HG03025 (cell line): Measurements from ENCODE around the gene PSMC6.

Experiments
- ATAC-seq: cut with Tn5 transposase; IDR thresholded peaks from one replicate; pipeline ENCODE4 v1.9.1; 2021; ENCODE audit warnings: mild to moderate bottlenecking, moderate library complexity; ENCODE audit not compliant: unreplicated experiment, low FRiP score

PSMC6 gene

DNA sequence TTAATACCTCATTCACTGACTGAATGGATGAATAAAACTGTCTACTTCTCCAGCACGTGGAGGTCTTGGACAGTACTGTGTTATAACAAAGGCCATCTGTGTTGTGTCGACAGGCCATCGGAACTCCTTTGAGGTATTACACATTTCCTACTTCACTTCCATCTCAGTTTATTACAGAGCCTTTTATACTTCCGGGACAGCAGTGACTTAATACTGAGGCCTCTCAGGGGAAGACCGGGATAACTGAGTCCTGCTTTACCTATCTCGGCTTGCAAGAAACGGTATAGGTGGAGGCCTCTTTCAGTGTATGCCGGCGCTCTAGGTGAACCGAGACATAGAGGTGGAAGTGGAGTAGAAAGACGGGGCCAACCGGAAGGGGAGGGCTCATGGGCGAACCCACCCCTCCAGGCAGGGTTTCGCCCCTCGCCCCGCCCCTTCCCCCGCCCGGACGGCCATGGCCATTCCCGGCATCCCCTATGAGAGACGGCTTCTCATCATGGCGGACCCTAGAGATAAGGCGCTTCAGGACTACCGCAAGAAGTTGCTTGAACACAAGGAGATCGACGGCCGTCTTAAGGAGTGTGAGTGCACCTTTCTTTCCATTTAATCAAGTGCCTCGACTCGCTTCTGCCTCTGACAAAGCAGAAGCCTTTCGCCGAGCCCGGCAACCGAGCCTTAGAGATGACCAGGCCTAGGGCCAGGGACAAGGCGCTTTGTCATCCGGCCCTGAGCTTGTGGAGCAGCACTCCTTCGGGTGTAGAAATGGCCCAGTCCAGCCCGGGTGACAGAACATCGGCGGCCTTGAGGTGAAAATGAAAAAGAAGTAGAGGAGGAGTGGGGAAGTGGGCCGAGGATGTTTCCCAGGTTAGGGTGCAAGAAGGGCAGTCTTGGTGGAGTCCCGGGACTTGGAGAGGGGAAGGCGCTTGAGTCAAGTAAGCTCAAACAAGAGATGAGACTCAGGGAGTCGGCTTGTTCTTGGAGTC is at the start of gene PSMC6:
Gene PSMC6, plus strand, starts transcription at position 477 of the 983 bp plus-strand sequence. Its CDS starts 20 bp downstream, at position 497.
- peak; percentile 96 for ATAC-seq

DNA sequence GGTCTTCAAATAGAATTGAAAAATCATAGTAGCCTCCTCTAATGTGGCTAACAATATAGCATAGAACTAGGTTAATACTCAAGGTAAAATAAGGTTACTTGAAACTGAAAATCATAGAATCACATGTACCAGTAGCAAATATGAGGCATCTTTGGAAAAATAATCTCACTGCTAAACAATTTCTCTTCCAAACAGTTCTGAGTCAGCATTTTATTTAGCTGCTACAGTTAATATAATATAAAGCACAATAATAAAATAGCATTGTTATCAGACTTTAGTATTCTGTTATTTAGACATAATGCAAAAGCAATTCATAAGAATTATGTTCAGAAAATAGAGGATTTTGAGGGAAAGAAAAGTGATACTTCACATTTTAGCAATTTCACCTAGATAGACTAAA is 46.7 kb upstream of the PSMC6 start:
- no peak for ATAC-seq

DNA sequence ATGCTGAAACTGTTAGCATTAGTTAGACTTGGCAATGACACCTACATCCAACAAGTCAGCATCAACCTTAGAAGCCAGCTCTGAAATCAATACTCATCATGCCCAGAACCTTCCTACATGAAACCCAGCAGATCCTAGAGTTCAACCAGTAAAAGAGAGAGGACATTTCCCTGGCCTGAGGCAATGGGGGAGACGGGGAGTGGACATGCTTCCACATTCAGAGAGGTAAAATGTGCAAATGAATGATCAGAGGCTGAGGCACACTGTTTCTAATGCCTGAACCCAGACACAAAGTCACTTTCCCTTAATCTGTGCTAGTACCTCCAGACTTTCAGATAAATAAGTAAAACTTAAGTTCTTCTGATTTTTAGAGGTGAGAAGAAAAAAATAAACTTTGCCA is 46.2 kb upstream of the PSMC6 start:
- no peak for ATAC-seq

DNA sequence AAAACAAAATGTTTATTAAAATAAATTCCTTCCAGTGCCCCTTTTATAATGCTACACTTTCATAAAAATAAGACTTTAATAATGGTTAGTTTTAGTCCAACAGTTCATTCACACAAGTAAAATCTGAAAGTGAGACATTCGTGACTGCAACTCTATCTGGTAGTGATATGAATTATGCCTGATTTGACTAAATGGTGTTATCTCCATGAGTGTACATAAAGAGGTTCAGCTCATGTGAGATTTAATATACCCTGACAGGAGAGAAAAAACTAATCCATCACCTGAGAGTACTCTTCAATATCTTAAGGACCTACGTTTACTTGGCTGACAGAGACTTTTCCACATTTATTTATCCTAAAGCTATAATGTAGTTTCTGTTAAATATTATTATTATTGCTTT is 45.7 kb upstream of the PSMC6 start:
- ATAC-seq = no peak

DNA sequence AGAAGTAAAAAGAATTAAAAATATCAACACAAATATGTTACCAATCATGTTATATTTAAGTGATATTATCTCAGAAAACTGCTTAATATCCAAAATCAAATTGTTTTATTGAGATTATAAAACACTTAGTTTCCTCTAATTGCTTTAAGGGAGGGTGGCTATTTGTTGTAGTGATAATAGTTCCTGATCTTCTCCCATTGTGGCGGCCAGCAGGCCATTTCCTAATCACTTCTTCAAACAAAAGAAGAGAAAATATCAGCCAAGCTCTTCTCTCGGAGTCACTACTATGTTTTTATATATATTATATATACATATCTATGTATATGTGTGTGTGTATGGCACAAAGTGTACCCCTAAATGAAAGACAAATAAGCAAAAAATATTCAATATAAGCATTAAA is 43.1 kb upstream of the PSMC6 start:
- ATAC-seq = no peak

DNA sequence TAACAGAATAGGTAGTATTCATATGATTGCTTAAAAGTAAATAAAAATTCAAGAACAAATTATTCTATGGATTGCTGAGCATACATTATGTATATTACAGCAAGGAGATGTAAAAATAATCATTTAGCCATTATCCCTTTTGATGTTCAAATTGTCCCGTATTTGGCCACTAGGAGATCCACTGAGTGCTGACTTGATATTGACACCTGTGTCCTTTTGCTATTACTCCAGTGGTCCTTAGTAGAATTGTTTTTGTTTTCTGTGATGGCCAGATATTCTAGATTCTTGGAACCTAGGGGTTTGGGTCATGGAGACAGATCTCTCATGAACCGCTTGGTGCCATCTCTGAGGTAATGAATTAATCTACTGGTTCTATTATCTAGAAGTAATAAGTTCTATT is 28.4 kb upstream of the PSMC6 start:
- no peak for ATAC-seq

DNA sequence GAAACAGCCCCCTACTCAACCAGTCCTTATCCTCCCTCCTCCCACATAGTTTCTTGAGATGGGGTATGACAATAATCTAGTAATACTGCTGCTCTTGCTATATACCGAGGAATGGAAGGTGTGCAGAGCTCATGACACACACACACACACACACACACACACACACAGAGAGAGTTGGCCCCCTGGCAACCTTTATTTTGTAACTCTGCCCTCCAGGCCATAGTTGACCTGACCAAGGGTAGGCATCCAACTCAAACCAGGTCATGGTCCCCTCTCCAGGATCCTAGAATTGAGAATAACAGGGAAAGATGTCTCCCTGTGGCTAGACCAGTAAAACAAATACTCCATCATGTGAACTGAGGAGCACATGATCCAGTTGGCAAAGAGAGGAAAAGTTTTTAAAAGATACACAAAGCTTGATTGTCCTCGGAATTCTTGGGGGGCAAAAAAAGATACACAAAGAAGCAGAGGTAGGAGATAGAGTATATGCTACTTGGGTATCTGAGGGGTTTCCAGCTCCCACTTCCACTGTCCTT is 22.9 kb upstream of the PSMC6 start:
- no peak for ATAC-seq

DNA sequence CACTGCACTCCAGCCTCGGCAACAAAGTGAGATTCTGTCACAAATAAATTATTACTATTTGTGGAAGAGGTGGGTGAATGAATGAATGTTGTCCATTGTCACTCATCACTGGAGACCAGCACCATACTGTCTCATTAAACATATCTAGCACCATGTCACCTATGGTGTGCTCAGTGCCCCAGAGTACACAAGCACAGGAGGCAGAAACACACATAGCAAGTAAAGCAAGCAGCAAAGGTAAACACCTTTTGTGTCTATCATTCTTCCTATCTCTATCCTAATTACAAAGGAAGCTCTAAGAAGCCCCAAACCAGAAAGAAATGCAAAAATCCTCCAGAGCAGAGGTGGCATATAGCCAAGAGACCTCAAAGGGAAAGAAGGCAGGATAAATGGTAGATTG is 20.8 kb upstream of the PSMC6 start:
- ATAC-seq = no peak

DNA sequence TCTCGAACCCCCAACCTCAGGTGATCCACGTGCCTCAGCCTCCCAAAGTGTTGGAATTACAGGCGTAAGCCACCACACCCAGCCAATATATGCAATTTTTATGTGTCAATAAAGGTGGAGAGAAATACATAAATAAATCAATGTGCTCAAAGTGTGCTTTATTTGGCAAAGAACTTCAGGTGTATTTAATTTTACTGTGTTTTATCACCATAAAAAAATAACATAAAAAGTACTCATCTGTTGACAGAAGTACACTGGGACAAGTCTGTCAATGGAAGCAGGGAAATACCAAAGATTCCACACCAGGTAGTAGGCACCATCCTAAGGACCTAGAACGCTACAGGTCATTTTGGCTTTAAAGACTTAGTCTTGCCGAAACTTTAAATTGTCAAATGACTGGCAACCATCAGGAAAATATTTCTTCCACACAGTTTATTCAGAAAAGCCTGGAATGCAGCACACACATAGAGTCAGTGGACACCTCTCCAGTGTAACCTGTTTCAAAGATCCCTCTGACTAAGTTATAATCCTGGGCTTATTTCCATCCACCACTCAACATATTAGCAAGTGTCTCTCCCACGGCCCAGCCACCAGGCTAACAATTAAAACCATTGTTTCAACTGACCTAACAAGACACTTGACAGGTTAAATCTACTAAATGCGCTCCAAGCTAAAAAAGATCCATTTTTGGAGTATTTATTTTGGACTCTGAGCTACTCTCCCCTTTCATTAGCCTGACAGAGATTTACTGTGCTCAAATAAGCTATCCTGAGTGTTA is 15.8 kb upstream of the PSMC6 start:
- ATAC-seq = no peak

DNA sequence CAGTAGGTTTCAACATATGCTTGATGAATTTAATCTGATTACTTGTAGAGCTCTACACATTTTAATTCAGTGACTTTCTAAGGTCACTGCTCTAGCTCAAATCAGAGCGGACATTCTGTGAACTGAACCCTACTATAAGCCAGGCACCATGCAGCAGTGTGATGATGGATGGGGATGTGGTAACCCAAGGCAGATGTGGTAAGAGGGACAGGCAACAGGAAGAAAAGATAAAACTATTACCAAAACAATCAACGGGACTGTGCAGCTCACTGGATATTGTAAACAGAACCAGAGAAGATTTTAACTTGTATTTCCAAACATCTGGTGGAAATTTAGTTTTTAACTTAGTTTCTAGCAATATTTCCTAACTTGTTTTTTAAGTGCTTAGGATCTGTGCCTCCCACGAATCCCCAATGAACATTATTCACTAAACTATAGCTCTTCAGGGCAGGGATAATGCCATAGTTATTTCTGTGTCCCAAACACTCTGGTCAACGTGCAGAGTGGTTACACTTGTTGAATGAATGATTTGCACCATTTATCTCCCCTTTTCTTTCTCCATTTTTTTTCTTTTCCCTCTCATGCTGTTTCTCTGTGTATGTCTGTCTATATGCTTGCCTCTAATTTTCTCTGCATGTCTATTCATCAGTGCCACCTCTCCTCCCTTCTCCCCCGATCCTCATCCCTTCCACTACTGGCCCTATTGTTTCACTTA is 14.6 kb upstream of the PSMC6 start:
- no peak for ATAC-seq

DNA sequence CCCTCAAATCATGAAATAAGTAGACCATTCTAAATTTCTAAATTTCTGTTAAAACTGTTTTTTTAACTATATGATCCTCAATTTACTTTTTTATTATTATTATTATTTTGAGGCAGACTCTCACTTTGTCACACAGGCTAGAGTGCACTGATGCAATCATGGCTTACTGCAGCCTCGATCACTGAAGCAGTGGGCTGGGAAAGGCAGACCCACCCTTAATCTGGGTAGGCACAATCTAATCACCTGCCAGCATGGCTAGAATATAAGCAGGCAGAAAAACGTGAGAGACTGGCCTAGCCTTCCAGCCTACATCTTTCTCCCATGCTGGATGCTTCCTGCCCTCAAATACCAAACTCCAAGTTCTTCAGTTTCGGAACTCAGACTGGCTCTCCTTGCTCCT is 14.0 kb upstream of the PSMC6 start:
- ATAC-seq = no peak

DNA sequence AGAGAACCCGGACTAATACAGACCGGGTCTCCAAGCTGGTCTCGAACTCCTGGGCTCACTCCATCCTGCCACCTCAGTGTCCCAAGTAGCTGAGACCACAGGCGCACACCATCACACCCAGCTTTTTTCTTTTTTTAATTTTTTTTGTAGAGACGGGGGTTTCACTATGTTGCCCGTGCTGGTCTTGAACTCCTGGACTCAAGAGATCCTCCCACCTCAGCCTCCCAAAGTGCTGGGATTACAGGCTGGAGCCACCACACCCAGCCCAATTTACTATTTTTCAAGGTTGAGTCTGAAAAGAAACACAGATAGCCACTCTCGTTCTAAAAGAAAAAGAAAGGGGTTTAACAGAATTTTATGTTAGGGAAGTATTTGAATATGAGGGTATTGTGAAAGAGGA is 13.5 kb upstream of the PSMC6 start:
- ATAC-seq = no peak

DNA sequence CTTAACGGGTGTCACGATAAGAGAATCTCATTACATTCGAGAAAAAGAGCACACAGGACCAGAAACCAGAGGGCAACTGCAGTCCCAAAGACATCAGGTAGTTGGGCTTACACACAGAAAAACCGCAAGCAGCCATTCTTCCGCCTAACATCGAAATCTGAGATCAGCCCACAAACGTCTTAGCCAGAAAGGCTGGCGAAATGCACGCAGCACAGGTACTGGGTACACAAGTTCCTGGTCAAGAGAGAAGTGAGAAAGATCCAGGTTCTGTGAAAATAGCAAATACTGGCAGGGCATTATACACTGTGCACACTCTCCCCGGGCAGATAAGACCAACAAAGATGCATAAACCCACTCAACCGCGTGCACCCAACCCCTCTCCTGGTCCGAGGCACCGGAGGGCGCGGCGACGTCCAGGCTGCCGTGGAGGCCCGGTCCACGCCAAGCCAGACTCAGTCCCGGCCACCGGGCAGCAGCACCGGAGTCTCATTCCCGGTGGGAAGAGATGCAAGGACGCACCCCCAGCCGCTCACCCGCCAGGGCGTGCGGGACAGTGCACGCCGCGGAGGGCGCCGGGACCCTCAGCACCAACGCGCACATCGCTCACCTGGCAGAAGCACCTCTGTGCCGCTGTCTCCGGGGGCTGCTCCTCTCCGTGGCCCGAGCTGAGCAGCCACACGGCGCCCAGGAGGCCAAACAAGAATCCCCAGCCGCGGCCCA is 12.1 kb upstream of the PSMC6 start:
- ATAC-seq = peak; percentile 63

DNA sequence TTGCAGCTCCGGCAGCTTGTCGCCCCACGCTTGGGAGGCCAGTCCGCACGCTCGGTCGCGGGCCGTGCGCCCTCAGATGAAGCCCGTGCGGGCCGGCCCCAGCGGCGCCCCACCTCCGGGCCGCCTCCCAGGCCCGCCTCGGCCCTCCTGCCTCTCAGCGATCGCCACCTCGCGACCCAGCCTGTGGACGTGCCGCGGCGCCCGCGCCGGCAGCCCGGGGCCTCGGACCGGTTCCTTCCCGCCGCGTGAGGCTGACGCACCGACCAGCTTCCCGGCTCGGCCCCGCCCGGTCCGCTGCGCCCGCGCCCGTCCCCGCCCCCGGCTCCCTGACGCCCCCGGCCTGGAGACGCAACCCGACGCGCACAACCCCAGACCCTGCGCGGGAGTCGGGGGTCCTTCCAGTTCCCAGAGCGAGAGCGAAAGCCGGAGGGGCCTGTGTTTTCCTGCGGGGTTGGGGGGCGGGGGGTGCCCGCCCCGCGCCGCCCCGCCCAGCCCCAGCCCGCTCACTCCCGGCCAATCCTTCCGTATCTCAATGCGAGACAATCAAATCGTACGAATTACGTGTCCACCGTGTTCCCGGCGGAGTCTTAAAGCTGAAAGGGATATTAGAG is 11.4 kb upstream of the PSMC6 start, which contains the start of gene ERO1A:
Gene ERO1A, minus strand, starts transcription at position 78 of the 611 bp plus-strand sequence. Its CDS starts 77 bp downstream, at position 1.
- ATAC-seq = peak; percentile 73

DNA sequence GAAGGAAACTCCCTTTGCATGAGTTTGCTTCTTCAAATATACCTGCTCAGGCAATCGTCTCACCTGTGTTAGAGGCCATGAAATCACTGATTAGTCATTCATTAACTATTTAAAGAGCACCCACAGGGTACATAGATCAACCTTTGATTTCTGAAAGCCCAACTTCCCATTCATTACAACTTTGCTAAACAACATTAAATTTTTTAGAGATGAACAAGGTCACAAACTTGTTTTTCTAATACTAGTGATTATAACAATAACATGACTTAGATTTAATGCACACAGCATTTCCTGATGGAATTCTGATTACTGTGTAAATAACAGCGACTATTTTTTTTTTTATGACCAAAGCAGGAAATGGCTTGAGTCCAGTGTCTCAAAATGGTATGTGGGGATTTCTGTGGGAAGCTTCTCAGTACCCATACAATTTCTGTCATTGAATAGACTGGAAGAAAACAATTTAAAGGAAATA is 6.3 kb upstream of the PSMC6 start:
- ATAC-seq = no peak

DNA sequence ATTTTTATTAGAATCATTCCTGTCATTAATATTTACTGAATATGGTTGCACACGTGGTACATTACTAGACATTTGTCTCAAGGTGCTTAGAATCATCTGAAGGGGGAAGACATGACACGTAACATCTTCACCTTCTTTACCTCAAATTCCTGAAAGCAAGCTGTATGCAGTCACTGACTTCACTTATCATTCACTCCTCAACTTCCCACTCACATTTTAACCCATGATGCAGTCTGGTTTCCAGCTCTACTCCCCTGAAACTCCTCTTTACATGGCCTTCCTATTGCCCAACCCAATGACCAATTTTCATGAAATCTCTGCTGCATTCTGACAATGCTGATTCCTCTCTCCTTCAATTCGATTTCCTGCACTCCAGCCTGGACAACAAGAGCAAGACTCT is 5.8 kb upstream of the PSMC6 start:
- no peak for ATAC-seq

DNA sequence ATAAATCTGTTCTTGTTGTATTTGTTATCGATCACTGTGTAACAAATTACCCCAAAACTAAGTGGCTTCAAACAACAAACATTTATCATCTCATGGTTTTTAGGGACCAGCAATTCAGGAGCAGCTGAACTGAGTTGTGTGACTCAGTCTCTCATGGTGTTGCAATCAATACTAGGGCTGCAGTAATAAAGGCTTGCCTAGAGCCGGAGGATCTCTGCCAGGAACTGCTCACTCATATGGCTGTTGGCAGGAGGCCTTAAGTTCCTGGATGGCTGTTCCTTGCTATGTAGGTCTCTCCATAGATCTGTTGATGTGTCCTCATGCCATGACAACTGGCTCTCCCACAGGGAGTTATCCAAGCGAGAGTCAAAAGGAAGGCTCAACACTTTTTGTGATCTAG is 3.8 kb upstream of the PSMC6 start:
- ATAC-seq = no peak

DNA sequence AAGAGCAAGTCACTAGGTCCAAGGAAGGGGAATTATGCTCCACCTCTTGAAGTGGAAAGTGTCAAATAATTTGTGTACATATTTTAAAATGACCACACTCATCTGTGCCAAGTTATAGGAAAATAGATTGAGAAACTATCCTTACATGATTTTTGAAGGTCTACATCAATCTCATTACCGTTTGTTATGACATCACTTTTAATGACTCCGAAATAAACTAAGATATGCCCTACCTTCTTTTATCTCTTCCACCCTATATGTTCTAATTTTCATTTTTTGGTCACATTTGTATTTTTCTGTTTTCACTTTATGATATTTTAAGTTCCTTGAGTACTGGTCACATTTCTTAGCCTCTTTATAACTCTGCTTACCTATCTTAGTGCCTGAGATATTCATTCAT is 3.3 kb upstream of the PSMC6 start:
- no peak for ATAC-seq

DNA sequence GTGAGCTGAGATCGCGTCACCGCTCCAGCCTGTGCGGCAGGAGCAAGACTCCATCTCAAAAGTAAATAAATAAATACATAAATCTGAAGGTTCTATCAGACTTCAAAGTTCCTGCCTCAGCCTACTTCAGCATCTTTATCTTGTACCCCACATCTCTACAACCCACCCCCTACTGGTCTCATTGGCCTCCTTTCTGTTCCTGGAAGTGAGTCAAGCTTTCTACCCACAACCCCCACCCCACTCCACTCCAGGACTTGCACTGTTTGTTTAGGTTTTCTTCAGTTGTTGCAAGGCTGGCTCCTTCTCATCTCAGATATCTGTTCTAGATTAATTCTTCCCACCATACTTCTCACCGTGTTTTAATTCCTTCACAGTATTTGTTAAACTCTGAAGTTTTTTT is 714 bp upstream of the PSMC6 start:
- no peak for ATAC-seq
